ENCODE data around the gene GHRHR.

- TF ChIP-seq TAF1 (IDR thresholded peaks at IDR 0.05; ENCODE audit: borderline replicate concordance, low read depth, low read length), result no peak
- no peak for TF ChIP-seq POLR2AphosphoS5 (IDR thresholded peaks at IDR 0.05; ENCODE audit: low read depth, low read length)
These were observed 23.0 kb downstream of the GHRHR start for GRCh38 chr7:30986738-30987137.

All from GM12892 (cell line).